Epithelial cell of esophagus (primary cell): Measurements from ENCODE around the gene PAQR4.
A peak's percentile ranks its signal among the peaks of the same experiment; 100 is the strongest.

Experiments
- DNase-seq: peaks from one replicate; pipeline ENCODE4 v3.0.0; 2010; ENCODE audit warnings: low read depth
- H3K4me3 ChIP-seq: 2 replicates; pipeline ENCODE4 v1.5.1; 2011; ENCODE audit warnings: mild to moderate bottlenecking, low read length, control low read depth
- TF ChIP-seq, protein P1 (sequence below): IDR thresholded peaks from 2 replicates; pipeline ENCODE4 v1.5.1; 2011; ENCODE audit warnings: low read depth, mild to moderate bottlenecking, low read length, control low read depth, inconsistent platforms; ENCODE audit not compliant: insufficient read depth; ENCODE audit errors: missing control alignments

PAQR4 gene

DNA sequence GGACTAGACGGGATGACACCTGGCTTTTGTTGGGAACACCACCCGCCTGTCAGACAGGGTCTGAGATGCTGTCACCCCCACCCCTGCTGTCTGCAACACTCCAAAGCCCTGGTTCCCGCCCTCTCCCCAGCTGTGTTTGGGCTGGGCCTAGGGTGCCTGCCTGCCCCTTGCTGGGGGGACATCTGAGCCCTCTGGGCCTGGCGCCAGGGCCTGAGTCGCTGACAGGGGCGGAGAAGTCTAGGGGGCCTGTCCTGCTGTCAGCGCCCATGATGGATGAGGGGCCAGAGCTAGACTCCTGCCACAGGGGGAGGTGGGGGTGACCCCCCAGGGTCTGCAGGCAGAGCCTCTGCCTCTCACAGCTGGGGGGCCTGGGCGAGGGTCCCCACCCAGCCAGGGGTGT is 18.7 kb downstream of the PAQR4 start:
- no peak for DNase-seq
- H3K4me3 ChIP-seq = no peak overlapping the region
- TF ChIP-seq, protein P1, sequence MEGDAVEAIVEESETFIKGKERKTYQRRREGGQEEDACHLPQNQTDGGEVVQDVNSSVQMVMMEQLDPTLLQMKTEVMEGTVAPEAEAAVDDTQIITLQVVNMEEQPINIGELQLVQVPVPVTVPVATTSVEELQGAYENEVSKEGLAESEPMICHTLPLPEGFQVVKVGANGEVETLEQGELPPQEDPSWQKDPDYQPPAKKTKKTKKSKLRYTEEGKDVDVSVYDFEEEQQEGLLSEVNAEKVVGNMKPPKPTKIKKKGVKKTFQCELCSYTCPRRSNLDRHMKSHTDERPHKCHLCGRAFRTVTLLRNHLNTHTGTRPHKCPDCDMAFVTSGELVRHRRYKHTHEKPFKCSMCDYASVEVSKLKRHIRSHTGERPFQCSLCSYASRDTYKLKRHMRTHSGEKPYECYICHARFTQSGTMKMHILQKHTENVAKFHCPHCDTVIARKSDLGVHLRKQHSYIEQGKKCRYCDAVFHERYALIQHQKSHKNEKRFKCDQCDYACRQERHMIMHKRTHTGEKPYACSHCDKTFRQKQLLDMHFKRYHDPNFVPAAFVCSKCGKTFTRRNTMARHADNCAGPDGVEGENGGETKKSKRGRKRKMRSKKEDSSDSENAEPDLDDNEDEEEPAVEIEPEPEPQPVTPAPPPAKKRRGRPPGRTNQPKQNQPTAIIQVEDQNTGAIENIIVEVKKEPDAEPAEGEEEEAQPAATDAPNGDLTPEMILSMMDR = no peak

DNA sequence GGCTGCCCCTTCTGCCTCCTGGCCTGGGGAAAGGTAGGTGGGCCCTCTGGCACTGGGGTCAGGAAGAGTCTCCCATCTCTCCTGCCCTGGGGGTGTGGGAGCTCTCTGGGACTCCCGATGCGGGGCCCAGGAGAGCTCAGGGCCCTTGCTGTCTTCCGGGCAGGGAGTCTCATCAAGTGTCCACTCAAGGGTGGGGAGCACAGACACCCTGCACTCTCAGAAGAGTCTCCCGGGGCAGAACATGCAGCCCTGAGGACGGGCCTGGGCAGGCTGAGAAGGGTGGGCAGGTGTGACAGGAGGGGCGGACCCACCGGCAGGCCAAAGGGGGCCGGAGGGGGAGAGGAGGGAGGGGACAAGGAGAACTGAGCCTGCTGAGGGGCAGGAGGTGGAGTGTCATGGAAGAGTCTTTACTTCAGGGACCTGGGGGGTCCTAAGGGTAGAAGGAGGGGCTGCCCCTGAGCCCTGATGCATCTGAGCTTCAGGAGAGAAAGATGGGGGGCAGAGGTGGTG is 19.5 kb downstream of the PAQR4 start:
- TF ChIP-seq, protein P1 = no peak
- H3K4me3 ChIP-seq = no peak overlapping the region
- DNase-seq = no peak

DNA sequence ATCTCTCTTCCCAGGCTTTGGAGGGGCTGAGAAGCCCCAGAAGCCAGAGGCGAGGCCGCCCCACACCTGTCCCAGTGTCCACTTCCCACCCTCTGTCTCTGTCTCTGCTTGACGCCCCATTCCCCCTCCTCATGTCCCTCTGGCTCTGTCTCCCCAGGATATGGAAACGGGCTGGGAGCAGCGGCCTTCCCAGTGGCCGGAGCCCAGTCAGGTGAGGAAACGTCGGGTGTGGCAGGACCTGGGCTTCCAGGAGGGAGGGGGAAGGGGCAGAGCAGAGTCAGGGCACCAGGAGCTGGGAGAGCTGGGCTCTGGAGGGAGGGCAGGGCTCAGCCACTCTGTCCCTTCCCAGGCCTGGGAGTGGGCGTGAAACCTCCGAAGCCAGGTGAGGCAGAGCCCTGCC is 21.7 kb downstream of the PAQR4 start:
- no peak overlapping the region for H3K4me3 ChIP-seq
- TF ChIP-seq, protein P1 = no peak
- no peak for DNase-seq

DNA sequence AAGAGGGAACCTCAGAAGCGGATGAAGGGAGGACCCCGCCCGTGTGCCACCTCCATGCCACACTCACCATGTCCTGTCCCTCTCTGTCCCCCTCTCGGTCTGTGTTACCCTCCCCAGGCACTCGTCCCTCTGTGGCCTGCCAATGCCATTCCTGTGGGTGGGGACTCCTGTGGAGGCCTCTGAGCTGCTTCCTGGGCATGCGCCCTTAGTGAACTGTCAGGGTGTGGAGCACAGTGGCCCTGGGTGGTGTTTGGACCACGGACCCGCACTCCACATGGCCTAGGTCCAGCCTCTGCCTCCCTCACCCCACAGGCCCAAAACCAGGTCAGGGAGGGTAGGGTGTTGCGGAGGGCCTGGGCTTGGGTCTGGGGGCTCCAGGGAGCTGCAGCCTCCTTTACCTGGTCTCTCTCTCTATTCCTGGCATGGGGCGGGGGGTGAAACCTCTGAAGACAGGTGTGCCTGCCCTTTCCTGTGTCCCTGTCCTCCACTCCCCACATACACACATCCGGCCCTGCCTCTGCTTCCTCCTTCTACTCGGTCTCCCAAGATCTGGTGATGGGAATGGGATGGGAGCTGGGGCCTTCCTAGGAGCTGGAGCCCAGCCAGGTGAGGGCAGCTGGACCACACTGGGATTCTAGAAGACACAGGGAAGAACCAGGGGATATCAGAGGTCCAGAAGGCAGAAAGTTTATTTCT is 22.6 kb downstream of the PAQR4 start:
- no peak overlapping the region for H3K4me3 ChIP-seq
- TF ChIP-seq, protein P1 = no peak
- DNase-seq = no peak

DNA sequence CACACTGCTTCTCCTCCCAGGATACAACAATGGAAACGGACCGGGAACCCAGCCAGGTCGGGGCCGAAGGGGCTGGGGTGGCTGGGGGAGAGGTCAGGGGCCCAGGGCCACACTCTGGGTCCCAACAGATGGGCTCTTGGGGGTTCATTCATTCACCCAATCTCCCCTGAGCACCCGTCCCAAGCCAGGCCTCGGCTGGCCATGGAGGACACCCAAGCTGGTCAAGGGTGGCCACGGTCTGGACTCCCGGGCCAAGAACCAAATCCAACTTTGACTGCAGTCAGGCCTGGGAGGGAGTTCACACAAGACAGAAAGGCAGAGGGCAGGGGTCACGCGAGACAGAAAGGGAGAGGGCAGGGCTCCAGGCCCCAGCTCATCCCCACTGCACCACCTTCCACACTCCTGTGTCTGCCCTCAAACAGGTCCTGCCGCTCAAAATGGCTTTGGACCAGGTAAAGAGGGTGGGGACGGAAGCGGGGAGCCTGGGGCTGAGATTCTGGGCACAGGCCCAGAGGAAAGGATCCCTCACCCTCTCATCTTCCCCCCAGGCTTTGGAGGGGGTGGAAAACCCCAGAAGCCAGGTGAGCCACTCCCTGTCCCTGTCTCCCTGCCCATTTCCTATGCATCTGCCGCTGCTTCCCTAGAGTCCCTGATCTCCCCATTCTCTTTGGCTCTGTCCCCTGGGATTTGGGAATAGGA is 23.4 kb downstream of the PAQR4 start:
- H3K4me3 ChIP-seq = no peak overlapping the region
- TF ChIP-seq, protein P1 = no peak
- peak; percentile 77 for DNase-seq

DNA sequence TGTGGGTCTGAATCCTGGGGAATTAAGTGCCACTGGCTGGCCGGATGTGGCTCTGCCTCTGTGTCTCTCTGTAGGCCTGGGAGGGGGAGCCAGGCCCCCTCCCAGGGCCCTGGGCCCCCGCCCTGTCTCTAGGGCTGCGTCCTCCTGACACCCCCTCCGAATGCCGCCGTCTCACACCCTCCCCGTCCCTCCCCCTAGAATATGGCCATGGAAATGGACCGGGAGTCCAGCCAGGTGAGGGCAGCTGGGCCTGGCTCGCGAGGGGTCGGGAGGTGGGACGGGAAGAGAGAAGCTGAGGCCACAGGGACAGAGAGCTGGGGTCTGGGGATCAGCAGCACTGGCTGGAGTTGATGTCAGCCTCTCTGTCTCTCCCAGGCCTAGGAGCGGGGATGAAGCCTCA is 27.1 kb downstream of the PAQR4 start:
- H3K4me3 ChIP-seq = no peak overlapping the region
- no peak for DNase-seq
- TF ChIP-seq, protein P1 = no peak
